ENCODE data around the gene SSR1.

The SSR1 gene

GRCh38 chr6:7258231-7258763, 54.7 kb downstream of the SSR1 start:
- DNase-seq (ENCODE audit: low read depth) = no peak

GRCh38 chr6:7257521-7258230, 55.3 kb downstream of the SSR1 start:
- no peak for DNase-seq (ENCODE audit: low read depth)

DNA sequence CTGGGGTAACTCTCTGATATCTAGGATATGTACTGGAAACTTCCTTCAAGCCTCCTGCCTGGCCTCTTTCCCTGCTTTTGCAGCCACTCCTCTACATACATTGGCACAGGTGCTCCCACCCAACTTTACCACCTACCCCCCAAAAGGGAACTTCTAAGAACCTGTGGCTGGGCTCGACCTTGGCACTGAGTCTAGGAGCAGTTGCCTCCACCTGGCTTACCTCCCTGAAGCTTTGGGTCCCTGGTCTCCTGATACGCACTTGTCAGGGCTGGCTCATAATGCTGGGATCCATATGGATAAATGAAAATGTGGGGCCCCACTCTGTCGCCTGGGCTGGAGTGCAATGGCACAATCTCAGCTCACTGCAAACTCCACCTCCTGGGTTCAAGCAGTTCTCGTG, 56.2 kb downstream of the SSR1 start:
- no peak for DNase-seq (ENCODE audit: low read depth)

DNA sequence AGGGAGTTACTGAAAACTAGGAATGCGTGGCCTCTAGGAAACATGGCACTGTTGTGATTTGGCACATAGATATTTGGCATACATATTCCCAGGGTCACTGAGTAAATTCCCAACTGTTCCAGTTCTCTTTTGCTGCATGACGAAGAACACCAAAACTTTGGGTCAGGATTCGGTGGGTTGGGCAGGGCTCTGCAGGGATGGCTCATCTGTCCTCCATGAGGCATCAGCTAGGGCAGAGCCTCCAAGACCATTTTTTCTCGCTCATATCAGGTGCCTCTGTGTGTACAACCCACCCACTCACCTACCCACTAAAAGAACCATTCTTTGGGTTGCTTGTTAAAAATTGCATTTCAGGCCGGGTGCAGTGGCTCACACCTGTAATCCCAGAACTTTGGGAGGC, 57.1 kb downstream of the SSR1 start:
- DNase-seq (ENCODE audit: low read depth) = no peak

DNA sequence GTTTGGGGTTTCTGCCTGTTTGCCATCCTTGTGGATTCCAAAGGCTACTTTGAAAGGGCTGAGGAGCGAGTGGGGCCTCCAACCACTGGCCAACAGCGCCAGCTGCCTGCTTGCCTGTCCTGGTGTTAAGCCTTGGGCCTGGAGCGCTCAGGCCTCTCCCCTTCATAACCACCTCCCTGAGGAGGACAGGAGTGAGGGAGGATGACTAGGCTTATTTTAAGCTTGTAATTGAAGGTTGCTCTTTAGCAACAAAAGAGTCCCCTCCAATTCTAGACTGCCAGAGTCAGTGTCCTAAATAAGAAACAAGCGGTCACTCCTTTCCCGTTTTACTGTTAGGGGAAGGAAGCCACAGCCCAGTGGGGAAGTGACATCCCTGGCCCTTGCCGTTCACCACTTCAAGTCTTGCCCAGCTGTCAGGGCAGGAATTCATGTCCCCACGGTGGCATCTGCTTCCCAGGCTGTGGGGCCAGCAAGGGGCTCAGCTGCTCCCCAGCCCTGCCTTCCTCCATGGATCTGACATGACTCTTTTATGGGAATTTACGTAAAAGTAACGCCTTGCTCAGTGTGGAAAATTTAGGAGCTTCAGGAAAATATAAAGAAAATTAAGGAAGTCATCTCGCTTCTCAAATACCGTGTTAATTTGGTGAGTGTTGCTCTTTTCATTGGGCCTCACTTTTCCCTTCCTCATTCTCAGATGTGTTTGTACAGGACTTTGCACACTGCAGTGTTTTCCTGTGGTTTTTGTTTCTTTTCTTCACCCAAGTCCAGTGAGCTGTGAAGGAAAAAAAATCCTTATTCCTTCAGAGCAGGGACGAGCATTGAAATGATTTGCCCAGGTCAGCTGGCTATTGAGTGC, 57.8 kb downstream of the SSR1 start:
- no peak for DNase-seq (ENCODE audit: low read depth)

DNA sequence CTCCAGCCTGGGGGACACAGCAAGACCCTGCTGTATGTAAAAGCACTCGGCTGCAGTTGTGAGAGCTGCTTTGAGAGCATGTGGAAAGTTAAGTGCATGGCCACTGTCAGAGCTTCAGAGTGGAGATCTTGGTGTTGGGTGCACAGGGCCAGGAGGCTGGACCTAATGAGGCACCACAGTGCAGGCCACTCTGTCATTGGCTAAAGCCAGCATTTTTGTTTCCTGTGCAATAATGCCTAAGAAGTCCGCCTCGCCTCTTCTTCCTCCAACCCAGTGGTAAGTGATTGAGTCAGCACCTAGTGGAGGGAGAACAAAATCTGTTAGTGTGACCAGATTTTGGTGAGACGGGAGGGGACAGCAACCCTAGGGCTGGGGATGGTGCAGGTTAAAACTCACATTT, 60.6 kb downstream of the SSR1 start:
- no peak for DNase-seq (ENCODE audit: low read depth)

DNA sequence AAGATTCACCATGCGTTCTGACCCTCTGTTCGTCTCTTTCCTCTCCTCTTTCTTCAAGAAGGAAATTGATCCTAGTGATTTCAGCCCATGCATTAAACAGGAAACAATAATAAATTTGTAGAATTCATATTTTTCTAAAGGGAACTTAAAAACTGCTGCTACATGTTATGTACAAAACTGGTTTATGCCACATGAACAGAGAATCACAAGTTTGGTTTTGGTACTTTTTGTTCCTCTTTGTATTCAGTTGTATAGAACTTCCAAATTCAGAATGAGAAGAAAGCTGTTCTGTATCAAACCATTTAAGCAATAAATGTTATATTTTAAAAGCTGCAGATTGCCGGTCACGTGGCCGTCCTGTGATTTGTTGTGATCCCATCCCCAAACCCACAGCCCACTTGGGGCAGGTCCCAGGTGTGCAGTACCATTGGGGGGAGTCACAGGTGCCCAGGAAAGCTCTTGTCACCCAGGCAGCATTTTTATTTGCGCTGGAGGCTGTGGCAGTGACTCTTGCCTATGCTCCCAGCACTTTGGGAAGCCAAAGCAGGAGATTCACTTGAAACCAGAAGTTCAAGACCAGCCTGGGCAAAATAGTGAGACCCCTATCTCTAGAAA, 61.2 kb downstream of the SSR1 start:
- DNase-seq (ENCODE audit: low read depth) = no peak

GRCh38 chr6:7250812-7251211, 62.2 kb downstream of the SSR1 start:
- DNase-seq (ENCODE audit: low read depth) = no peak

- no peak for DNase-seq (ENCODE audit: low read depth)
These were observed 62.9 kb downstream of the SSR1 start for GRCh38 chr6:7249946-7250643.

DNA sequence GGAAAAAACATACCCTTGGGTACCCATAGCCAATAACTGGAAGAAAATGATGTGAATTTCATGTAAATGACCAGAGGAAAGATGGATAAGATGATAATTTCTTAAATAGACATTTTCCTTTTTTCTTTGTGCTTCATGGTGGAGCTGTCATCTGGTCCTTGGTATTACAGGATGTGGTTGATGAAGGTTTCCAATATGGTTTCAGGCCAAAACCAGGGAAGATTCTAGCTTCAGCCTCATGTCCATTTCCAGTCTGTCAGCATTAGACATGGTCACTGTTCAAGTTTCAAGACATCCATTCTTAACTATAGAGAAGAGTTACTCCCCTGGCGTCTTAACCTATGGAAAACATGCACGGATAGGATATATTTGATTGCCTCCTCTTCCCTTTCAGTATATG, 63.6 kb downstream of the SSR1 start:
- DNase-seq (ENCODE audit: low read depth) = no peak

DNA sequence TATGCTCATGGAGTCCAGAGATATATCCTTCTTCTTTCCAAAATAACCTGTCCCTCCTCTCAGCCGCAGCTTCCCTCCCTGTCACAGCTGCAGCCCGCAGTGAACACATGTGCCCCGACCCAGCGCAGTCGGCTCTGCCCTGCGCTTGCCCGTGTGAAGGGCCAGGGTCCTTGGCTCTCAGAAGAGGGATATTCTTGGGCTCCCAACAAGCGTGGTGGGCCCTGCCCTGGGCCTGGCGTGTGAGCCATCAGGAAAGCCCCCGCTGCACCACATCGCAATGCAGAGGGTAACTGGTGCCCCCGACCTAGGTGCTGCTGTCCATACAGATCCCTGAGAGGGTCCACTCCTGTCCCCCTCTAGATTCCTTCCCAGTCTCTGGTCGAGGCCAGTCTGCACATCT, 65.2 kb downstream of the SSR1 start:
- no peak for DNase-seq (ENCODE audit: low read depth)

DNA sequence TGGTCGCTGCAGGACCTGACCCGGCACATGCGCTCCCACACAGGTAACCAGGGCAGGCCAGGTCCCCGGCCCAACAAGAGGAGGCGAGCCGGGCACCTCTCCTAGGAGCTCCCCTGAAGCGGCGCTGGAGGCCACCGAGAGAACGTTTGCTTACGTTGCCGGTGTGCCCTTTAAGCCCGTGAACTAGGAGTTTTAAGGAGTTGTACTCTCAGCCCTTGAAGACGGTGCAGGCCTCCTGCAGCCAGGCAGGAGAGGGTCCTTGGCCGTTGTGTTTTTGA, 65.9 kb downstream of the SSR1 start:
- no peak for DNase-seq (ENCODE audit: low read depth)

DNA sequence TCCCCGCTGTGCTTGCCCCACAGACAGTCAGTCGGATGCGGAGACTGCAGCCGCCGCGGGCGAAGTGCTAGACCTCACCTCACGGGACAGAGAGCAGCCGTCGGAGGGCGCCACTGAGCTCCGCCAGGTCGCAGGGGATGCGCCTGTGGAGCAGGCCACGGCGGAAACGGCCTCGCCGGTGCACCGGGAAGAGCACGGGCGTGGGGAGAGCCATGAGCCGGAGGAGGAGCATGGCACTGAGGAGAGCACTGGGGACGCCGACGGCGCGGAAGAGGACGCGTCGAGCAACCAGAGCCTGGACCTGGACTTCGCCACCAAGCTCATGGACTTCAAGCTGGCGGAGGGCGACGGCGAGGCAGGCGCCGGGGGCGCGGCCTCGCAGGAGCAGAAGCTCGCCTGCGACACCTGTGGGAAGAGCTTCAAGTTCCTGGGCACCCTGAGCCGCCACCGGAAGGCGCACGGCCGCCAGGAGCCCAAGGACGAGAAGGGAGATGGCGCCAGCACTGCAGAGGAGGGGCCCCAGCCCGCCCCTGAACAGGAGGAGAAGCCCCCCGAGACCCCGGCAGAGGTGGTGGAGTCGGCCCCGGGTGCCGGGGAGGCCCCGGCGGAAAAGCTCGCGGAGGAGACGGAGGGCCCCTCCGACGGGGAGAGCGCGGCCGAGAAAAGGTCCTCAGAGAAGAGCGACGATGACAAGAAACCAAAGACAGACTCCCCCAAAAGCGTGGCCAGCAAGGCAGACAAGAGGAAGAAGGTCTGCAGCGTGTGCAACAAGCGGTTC, 66.4 kb downstream of the SSR1 start:
- no peak for DNase-seq (ENCODE audit: low read depth)

GRCh38 chr6:7245668-7246393, 67.2 kb downstream of the SSR1 start:
- no peak for DNase-seq (ENCODE audit: low read depth)

DNA sequence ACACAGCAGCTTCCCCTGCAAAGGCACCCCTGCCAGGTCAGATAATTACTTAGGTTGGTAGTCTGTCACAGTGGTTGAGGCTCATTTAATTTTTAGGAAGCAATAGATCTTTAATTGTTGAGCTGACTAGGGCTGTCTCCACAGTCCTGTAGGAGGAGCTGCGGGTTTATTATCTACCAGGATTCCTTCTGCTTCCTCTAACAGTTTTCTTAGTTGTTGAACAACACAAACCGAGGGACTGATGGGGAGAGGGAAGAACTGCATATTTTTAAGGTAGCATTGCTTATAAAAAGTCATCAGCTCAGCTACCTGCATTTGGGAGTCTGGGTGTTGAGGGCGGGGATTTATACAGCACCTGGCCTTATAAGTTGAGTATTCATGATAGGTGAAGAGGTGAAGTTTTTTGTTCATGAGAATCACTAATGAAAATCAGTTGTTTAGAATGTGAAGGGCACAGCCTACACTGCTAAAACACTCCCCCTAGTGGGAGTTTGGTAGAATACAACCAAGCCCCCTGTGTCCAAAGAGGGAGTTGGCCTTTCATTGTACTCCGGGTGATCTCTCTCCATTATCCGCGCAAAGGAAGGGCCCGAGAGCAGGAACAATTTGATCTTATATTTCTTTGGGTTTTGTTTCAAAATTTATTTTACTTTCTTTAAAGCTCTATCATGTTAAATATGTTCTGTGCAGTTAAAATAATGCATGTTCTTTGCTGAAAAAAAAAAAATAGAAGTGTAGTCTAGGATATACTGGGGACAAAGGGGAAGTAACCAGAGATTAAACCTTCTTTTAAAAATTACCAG, 69.6 kb downstream of the SSR1 start:
- DNase-seq (ENCODE audit: low read depth) = no peak

GRCh38 chr6:7242835-7243178, 70.2 kb downstream of the SSR1 start:
- no peak for DNase-seq (ENCODE audit: low read depth)

GRCh38 chr6:7241709-7242645, 71.0 kb downstream of the SSR1 start:
- DNase-seq (ENCODE audit: low read depth) = no peak

- no peak for DNase-seq (ENCODE audit: low read depth)
These were observed 71.8 kb downstream of the SSR1 start for GRCh38 chr6:7241160-7241559.

DNA sequence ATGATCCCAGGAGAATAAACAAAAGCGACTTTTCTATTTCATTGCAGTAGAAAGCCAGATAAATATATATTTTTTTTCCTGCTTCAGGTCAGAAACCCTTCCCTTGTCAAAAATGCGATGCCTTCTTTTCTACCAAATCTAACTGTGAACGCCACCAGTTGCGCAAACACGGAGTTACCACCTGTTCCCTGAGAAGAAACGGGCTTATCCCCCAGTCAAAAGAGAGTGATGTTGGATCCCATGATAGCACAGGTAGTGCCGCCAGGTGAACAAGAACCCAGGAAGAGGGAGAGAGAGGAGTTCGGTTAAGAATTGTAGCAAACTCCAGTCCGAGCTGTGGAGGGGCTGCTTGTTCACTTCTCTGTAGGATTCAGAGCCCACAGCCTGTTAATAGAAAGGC, 72.6 kb downstream of the SSR1 start:
- DNase-seq (ENCODE audit: low read depth) = no peak

Data from stromal cell of bone marrow (primary cell).